22Rv1 (cell line): Measurements from ENCODE around the gene TK2.

Source experiments
- ZFX ChIP-seq: fragments of 450-650 bp; IDR thresholded peaks from 2 replicates; pipeline ENCODE4 v1.6.1; 2017; ENCODE audit warnings: antibody characterized with exemption, borderline replicate concordance
- TF ChIP-seq, protein P1 (sequence below): fragments of 450-650 bp; IDR thresholded peaks from 2 replicates; pipeline ENCODE4 v1.5.1; 2017; ENCODE audit warnings: mild to moderate bottlenecking

GRCh38 chr16:66473051-66473571 lies 76.8 kb downstream of the TK2 start:
- TF ChIP-seq, protein P1, sequence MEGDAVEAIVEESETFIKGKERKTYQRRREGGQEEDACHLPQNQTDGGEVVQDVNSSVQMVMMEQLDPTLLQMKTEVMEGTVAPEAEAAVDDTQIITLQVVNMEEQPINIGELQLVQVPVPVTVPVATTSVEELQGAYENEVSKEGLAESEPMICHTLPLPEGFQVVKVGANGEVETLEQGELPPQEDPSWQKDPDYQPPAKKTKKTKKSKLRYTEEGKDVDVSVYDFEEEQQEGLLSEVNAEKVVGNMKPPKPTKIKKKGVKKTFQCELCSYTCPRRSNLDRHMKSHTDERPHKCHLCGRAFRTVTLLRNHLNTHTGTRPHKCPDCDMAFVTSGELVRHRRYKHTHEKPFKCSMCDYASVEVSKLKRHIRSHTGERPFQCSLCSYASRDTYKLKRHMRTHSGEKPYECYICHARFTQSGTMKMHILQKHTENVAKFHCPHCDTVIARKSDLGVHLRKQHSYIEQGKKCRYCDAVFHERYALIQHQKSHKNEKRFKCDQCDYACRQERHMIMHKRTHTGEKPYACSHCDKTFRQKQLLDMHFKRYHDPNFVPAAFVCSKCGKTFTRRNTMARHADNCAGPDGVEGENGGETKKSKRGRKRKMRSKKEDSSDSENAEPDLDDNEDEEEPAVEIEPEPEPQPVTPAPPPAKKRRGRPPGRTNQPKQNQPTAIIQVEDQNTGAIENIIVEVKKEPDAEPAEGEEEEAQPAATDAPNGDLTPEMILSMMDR: no peak
- TF ChIP-seq ZFX: no peak
